Trophoblast cell (in vitro differentiated cells and primary cell): ENCODE results near the gene ZBTB16.

Source experiments
- DNase-seq, 2 donors: peaks; one replicate each; pipeline ENCODE4 v3.0.0-alpha.2; 2016
- H2AFZ ChIP-seq: 2 replicates; pipeline ENCODE4 v1.6.1; 2013; ENCODE audit warnings: low read length, moderate library complexity, mild to moderate bottlenecking; ENCODE audit not compliant: insufficient read depth, poor library complexity
- H2AK5ac ChIP-seq: 2 replicates; pipeline ENCODE4 v1.6.1; 2013; ENCODE audit warnings: mild to moderate bottlenecking, low read length
- H2BK120ac ChIP-seq: 2 replicates; pipeline ENCODE4 v1.6.1; 2013; ENCODE audit warnings: low read length, mild to moderate bottlenecking, moderate library complexity; ENCODE audit not compliant: insufficient read depth, poor library complexity
- H2BK12ac ChIP-seq: 2 replicates; pipeline ENCODE4 v1.6.1; 2013; ENCODE audit warnings: mild to moderate bottlenecking, low read length, moderate library complexity
- H2BK5ac ChIP-seq: 2 replicates; pipeline ENCODE4 v1.6.1; 2013; ENCODE audit warnings: low read length, low read depth, moderate library complexity, mild to moderate bottlenecking; ENCODE audit not compliant: poor library complexity
- H3K14ac ChIP-seq: 2 replicates; pipeline ENCODE4 v1.6.1; 2013; ENCODE audit warnings: mild to moderate bottlenecking, low read length
- H3K18ac ChIP-seq: 2 replicates; pipeline ENCODE4 v1.6.1; 2013; ENCODE audit warnings: mild to moderate bottlenecking, low read length
- H3K23ac ChIP-seq: 2 replicates; pipeline ENCODE4 v1.6.1; 2013; ENCODE audit warnings: low read length
- H3K27ac ChIP-seq: 2 replicates; pipeline ENCODE4 v1.5.1; 2013; ENCODE audit warnings: low read depth, mild to moderate bottlenecking, inconsistent platforms, low read length, moderate library complexity
- H3K27me3 ChIP-seq: 2 replicates; pipeline ENCODE4 v1.6.1; 2013; ENCODE audit warnings: inconsistent platforms, mild to moderate bottlenecking, low read length, moderate library complexity; ENCODE audit not compliant: insufficient read depth
- H3K36me3 ChIP-seq, 2 experiments: 1 replicate in 1 of 2; 2 replicates in 1 of 2; pipeline ENCODE4 v1.6.1; 2013; ENCODE audit warnings: low read length in 2 of 2, mild to moderate bottlenecking in 2 of 2, moderate library complexity in 1 of 2; ENCODE audit not compliant: insufficient read depth in 2 of 2, control insufficient read depth in 1 of 2
- H3K4ac ChIP-seq: 2 replicates; pipeline ENCODE4 v1.6.1; 2013; ENCODE audit warnings: low read depth, mild to moderate bottlenecking, low read length, moderate library complexity
- H3K4me1 ChIP-seq, 2 experiments: 1 replicate in 1 of 2; 2 replicates in 1 of 2; pipeline ENCODE4 v1.6.1; 2013; ENCODE audit warnings: low read length in 2 of 2, mild to moderate bottlenecking in 2 of 2, moderate library complexity in 1 of 2; ENCODE audit not compliant: insufficient read depth in 2 of 2, control insufficient read depth in 1 of 2
- H3K4me2 ChIP-seq: 2 replicates; pipeline ENCODE4 v1.6.1; 2013; ENCODE audit warnings: inconsistent platforms, mild to moderate bottlenecking, low read length, moderate library complexity
- H3K4me3 ChIP-seq: 2 replicates; pipeline ENCODE4 v1.5.1; 2013; ENCODE audit warnings: mild to moderate bottlenecking, low read depth, low read length, inconsistent platforms
- H3K79me1 ChIP-seq: one replicate; pipeline ENCODE4 v1.6.1; 2013; ENCODE audit warnings: low read length
- H3K79me2 ChIP-seq: 2 replicates; pipeline ENCODE4 v1.6.1; 2013; ENCODE audit warnings: low read length, mild to moderate bottlenecking; ENCODE audit not compliant: control insufficient read depth, insufficient read depth, poor library complexity
- H3K9ac ChIP-seq: 2 replicates; pipeline ENCODE4 v1.6.1; 2013; ENCODE audit warnings: mild to moderate bottlenecking, low read length
- H3K9me3 ChIP-seq: 2 replicates; pipeline ENCODE4 v1.6.1; 2013; ENCODE audit warnings: low read depth, mild to moderate bottlenecking, control low read depth, inconsistent platforms, low read length; ENCODE audit not compliant: insufficient read depth
- H4K12ac ChIP-seq: 2 replicates; pipeline ENCODE4 v1.6.1; 2013; ENCODE audit warnings: low read depth, mild to moderate bottlenecking, low read length, moderate library complexity
- H4K8ac ChIP-seq: 2 replicates; pipeline ENCODE4 v1.6.1; 2013; ENCODE audit warnings: low read depth, mild to moderate bottlenecking, low read length, moderate library complexity
- H4K91ac ChIP-seq: one replicate; pipeline ENCODE4 v1.6.1; 2013; ENCODE audit warnings: low read depth, mild to moderate bottlenecking, low read length, moderate library complexity
- WGBS: extraction: QIAGEN DNeasy Blood & Tissue Kit; methylation state at CpG from one replicate; pipeline ENCODE4 v1.1.7; 2013; ENCODE audit warnings: missing lambda C conversion rate; ENCODE audit not compliant: insufficient read length, insufficient coverage; ENCODE audit errors: extremely low coverage; 5-methylcytosine and 5-hydroxymethylcytosine counted together

The ZBTB16 gene

DNA sequence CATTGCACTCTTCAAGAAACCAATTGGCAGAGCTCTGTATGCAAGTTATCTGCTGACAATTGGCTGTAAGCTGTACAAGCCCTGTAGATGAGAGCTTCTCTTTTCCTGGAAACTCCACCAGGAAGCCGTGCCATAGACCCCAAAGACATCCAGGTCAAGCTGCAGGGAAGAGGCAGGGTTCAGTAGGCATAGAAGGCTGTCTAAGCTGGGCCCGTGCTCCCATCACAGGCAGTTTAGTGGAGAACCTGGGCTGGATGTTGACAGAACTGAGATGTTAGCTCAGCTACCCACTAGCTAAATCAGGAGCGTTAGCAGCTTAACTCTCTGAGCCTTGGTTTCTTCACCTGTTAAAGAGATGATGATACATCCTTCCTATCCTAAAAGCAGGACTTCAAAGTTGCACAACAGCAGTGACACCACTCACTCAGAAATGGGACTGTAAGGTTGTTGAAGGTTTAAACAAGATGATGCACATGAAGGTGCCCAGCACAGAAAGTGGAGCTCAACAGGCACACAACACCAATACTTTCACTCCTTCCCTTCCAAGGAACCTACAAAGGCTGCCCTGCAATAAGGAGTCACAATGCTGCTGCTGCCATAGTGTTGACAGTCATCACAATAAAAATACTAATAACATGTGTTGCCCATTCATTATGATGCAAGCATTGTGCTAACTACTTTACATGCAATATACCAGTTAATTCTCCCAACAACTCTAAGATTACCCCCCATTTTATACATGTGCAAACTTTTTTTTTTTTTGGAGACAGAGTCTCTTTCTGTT, 115.4 kb downstream of the ZBTB16 start:
- no peak overlapping the region for H3K4me3 ChIP-seq
- H4K91ac ChIP-seq: no peak overlapping the region
- H2AK5ac ChIP-seq: no peak overlapping the region
- no peak overlapping the region for H2BK5ac ChIP-seq
- H3K9ac ChIP-seq: no peak overlapping the region
- H3K14ac ChIP-seq: no peak overlapping the region
- H3K4me1 ChIP-seq: peaks cover 0 to under 1% of the 10 kb centered on the region in 2 experiments
- no peak overlapping the region for H3K27ac ChIP-seq
- no peak overlapping the region for H2BK120ac ChIP-seq
- H4K12ac ChIP-seq: no peak overlapping the region
- H3K18ac ChIP-seq: no peak overlapping the region
- H3K23ac ChIP-seq: no peak overlapping the region
- H3K9me3 ChIP-seq: peaks cover 1% of the 10 kb centered on the region
- H3K79me1 ChIP-seq: no peaks in the 10 kb centered on the region
- no peak for DNase-seq
- H3K27me3 ChIP-seq: no peaks in the 10 kb centered on the region
- H3K4ac ChIP-seq: no peak overlapping the region
- H3K4me2 ChIP-seq: no peak overlapping the region
- no peak overlapping the region for H4K8ac ChIP-seq
- H3K79me2 ChIP-seq: no peaks in the 10 kb centered on the region
- no CpG with 5 or more reads among the region's 3 CpGs for WGBS
- H2AFZ ChIP-seq: no peak overlapping the region
- no peak overlapping the region for H2BK12ac ChIP-seq
- no peaks in the 10 kb centered on the region for H3K36me3 ChIP-seq

DNA sequence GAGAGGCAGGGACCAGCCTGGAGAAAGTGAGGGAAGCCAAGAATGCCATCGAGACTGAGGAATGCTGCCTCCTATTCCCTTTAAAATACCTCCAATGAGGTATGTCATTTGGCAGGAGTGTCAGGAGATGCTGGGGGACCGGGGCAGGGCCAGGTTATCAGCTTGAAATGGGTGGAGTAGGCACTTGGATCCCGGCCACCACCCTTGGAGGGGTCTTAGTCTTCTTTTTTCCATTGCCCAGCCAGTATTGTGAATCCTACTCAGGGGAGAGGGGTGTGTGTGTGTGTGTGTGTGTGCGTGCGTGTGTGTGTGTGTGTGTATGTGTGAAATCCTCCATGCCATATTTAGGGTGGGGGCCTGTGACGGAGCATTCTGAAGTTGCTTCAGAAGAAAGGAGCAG, 116.2 kb downstream of the ZBTB16 start:
- Histone ChIP-seq H3K4me2 (no peak overlapping the region), H3K9ac (no peak overlapping the region), H3K27me3 (no peaks in the 10 kb centered on the region), H2BK120ac (no peak overlapping the region), H3K36me3 (no peaks in the 10 kb centered on the region), H2BK5ac (no peak overlapping the region), H3K23ac (no peak overlapping the region), H3K18ac (no peak overlapping the region), H3K79me2 (no peaks in the 10 kb centered on the region), H4K91ac (no peak overlapping the region), H3K9me3 (peaks cover 2% of the 10 kb centered on the region), H2BK12ac (no peak overlapping the region), H2AK5ac (no peak overlapping the region), H3K4me1 (peaks cover 4 to 8% of the 10 kb centered on the region in 2 experiments), H4K8ac (no peak overlapping the region), H3K79me1 (no peaks in the 10 kb centered on the region), H3K4ac (no peak overlapping the region), H3K27ac (no peak overlapping the region), H2AFZ (peak overlapping the region; percentile 5), H4K12ac (no peak overlapping the region), H3K14ac (no peak overlapping the region), H3K4me3 (no peak overlapping the region)
- DNase-seq: no peak
- no CpG with 5 or more reads among the region's 6 CpGs for WGBS

DNA sequence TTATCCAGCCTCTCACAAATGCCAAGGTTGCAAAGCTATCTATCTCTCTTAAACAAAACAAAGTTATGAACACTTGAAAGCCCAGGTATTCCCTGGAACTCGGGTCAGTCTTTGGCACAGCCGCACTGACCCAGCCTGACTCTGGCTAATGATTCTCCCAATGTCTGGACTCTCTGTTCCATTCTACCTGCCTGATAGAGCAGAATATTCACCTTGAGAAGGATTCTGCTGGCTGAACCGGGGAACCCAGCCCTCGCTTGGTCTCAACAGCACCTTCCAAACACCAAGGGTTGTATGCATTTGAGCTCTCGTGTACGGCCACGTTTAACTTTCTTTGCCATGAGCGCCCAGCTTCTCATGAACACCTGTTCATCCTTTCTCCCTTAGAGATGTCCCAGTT, 116.8 kb downstream of the ZBTB16 start:
- Histone ChIP-seq H3K27ac (no peak overlapping the region), H3K4me1 (peaks cover 4 to 8% of the 10 kb centered on the region in 2 experiments)

DNA sequence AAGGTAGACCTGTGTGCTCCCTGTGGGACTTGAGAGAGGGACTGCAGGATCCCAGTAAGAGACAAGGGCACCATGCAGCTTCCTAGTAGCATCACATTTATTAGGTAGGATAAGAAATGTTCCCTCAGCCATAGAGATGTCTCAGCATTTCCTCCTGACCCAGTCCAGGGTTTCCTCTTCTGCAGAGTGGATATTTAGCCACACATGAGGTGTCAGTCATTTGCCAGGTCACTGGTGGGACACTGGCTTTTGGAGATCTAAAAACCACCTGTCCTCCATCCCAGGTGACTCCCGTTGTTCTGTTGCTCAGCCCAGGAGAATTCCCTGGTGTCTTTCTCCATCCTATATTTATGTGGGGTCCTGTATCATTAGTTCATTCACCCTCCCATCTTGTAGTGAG, 119.1 kb downstream of the ZBTB16 start:
- DNase-seq: no peak
- no peak overlapping the region for H3K4me2 ChIP-seq
- no peak overlapping the region for H3K9ac ChIP-seq
- H4K91ac ChIP-seq: no peak overlapping the region
- H4K8ac ChIP-seq: no peak overlapping the region
- peaks cover 4 to 14% of the 10 kb centered on the region in 2 experiments for H3K4me1 ChIP-seq
- no peaks in the 10 kb centered on the region for H3K36me3 ChIP-seq
- H3K14ac ChIP-seq: no peak overlapping the region
- no peaks in the 10 kb centered on the region for H3K79me1 ChIP-seq
- no CpG with 5 or more reads among the region's 1 CpG for WGBS
- no peak overlapping the region for H2AFZ ChIP-seq
- no peak overlapping the region for H2BK120ac ChIP-seq
- no peak overlapping the region for H3K4me3 ChIP-seq
- peaks cover 2% of the 10 kb centered on the region for H3K9me3 ChIP-seq
- no peak overlapping the region for H3K4ac ChIP-seq
- no peak overlapping the region for H2BK5ac ChIP-seq
- no peak overlapping the region for H3K27ac ChIP-seq
- H3K79me2 ChIP-seq: no peaks in the 10 kb centered on the region
- H4K12ac ChIP-seq: no peak overlapping the region
- no peak overlapping the region for H2BK12ac ChIP-seq
- no peak overlapping the region for H3K18ac ChIP-seq
- H3K27me3 ChIP-seq: no peaks in the 10 kb centered on the region
- no peak overlapping the region for H3K23ac ChIP-seq
- H2AK5ac ChIP-seq: no peak overlapping the region

More for the DNA sequence above, 116.8 kb downstream of the ZBTB16 start:
- H3K4ac ChIP-seq: no peak overlapping the region
- DNase-seq: no peak
- no peaks in the 10 kb centered on the region for H3K79me1 ChIP-seq
- H2BK5ac ChIP-seq: no peak overlapping the region
- H2AK5ac ChIP-seq: no peak overlapping the region
- no peaks in the 10 kb centered on the region for H3K27me3 ChIP-seq
- H4K8ac ChIP-seq: no peak overlapping the region
- H3K36me3 ChIP-seq: no peaks in the 10 kb centered on the region
- H4K91ac ChIP-seq: no peak overlapping the region
- no peak overlapping the region for H2BK120ac ChIP-seq
- no peak overlapping the region for H3K23ac ChIP-seq
- no peak overlapping the region for H2AFZ ChIP-seq
- no peak overlapping the region for H3K4me3 ChIP-seq
- H2BK12ac ChIP-seq: no peak overlapping the region
- no peak overlapping the region for H4K12ac ChIP-seq
- H3K9ac ChIP-seq: no peak overlapping the region
- no CpG with 5 or more reads among the region's 8 CpGs for WGBS
- no peak overlapping the region for H3K4me2 ChIP-seq
- H3K9me3 ChIP-seq: peaks cover 2% of the 10 kb centered on the region
- H3K14ac ChIP-seq: no peak overlapping the region
- H3K79me2 ChIP-seq: no peaks in the 10 kb centered on the region
- no peak overlapping the region for H3K18ac ChIP-seq
